K562 (cell line): ENCODE data around the gene AKT3. TPM values are rescaled to one million over a fixed set of nuclear protein-coding genes. Genes with fewer than 3 reads are reported as not detected.

Experiments
- E2F4 ChIP-seq: sonication (generic); formaldehyde crosslinking; IDR thresholded peaks from 2 replicates; pipeline ENCODE4 v1.8.0; 2022; ENCODE audit warnings: mild to moderate bottlenecking, low read depth, missing genetic modification reagents
- GTF2E2 ChIP-seq: fragments of 200-800 bp; sonication (Bioruptor generic); IDR thresholded peaks from 2 replicates; pipeline ENCODE4 v1.6.1; 2016; ENCODE audit warnings: missing genetic modification characterization, missing compliant biosample characterization
- MLX ChIP-seq, 2 experiments: fragments of 450-650 bp in 1 of 2; sonication (generic) in 1 of 2; formaldehyde crosslinking; conservative IDR thresholded peaks; 2 replicates each; pipeline versions ENCODE4 v1.4.0 to v1.8.1; 2020 to 2022; ENCODE audit warnings: mild to moderate bottlenecking in 1 of 2, missing genetic modification reagents in 1 of 2
- NFIC ChIP-seq: fragments of 450-650 bp; IDR thresholded peaks from 2 replicates; pipeline ENCODE4 v1.6.1; 2017; ENCODE audit warnings: mild to moderate bottlenecking, inconsistent platforms
- NFYB ChIP-seq: IDR thresholded peaks from 2 replicates; pipeline ENCODE4 v1.6.1; 2011; ENCODE audit warnings: mild to moderate bottlenecking, moderate library complexity; ENCODE audit not compliant: insufficient read length; ENCODE audit errors: extremely low read depth
- PYGO2 ChIP-seq: fragments of 450-650 bp; IDR thresholded peaks from 2 replicates; pipeline ENCODE4 v1.6.1; 2016; ENCODE audit warnings: mild to moderate bottlenecking, missing genetic modification characterization, moderate library complexity, missing compliant biosample characterization
- SAP30 ChIP-seq: fragments of 200-600 bp; sonication (generic); IDR thresholded peaks from 2 replicates; pipeline ENCODE4 v1.6.1; 2012; ENCODE audit warnings: borderline replicate concordance, low read depth, mild to moderate bottlenecking, moderate library complexity, low read length, control low read depth, inconsistent platforms; ENCODE audit not compliant: insufficient read depth, poor library complexity, severe bottlenecking
- TBL1XR1 ChIP-seq, 2 experiments: IDR thresholded peaks; 2 replicates each; pipeline ENCODE4 v1.6.1; 2012; ENCODE audit warnings: improper control_type of control experiment in 2 of 2, low read length in 2 of 2, mild to moderate bottlenecking in 1 of 2
- ZBTB11 ChIP-seq, 3 experiments: fragments of 200-800 bp in 1 of 3; fragments of 250-450 bp in 1 of 3; fragments of 450-650 bp in 1 of 3; sonication (Bioruptor Pico) in 1 of 3; sonication (Bioruptor generic) in 1 of 3; formaldehyde crosslinking in 1 of 3; IDR thresholded peaks; 2 replicates each; pipeline versions ENCODE4 v1.6.1 to v1.8.0; 2016 to 2022; ENCODE audit warnings: mild to moderate bottlenecking in 2 of 3, missing genetic modification characterization in 2 of 3, missing compliant biosample characterization in 1 of 3, moderate library complexity in 1 of 3
- ZBTB12 ChIP-seq: fragments of 250-450 bp; sonication (Bioruptor Pico); IDR thresholded peaks from 2 replicates; pipeline ENCODE4 v1.4.0; 2020
- ZNF655 ChIP-seq: fragments of 250-450 bp; sonication (Bioruptor Pico); IDR thresholded peaks from 2 replicates; pipeline ENCODE4 v1.5.0; 2021
- polyA plus RNA-seq, 8 experiments: library from polyadenylated mRNA; depleted of rRNA in 4 of 8; stranded (reverse) in 5 of 8; unstranded in 3 of 8; fragments of >200 nt; fragmentation: Nextera tagmentation in 2 of 8; fragmentation: Illumina TruSeq in 1 of 8; extraction: Ambion mirVana in 2 of 8; extraction: Trizol in 1 of 8; gene quantifications; 2 replicates each; pipeline versions ENCODE4 v1.2.1 to v1.2.3, GENCODE V29; 2011 to 2014; ENCODE audit warnings: inconsistent platforms in 1 of 8, missing spikeins in 1 of 8
- total RNA-seq, 7 experiments: library from RNA; depleted of rRNA in 6 of 7; stranded (reverse); fragments of >200 nt in 6 of 7; fragmentation: Illumina TruSeq in 2 of 7; extraction: Trizol in 2 of 7; gene quantifications; 2 replicates each; pipeline versions ENCODE4 v1.2.1 to v1.2.3, GENCODE V29; 2011 to 2021; ENCODE audit warnings: low replicate concordance in 1 of 7
- TF ChIP-seq, protein P1 (sequence below): fragments of 450-650 bp; IDR thresholded peaks from 2 replicates; pipeline ENCODE4 v1.6.1; 2016; ENCODE audit warnings: antibody characterized with exemption
- TF ChIP-seq, protein P2 (sequence below): IDR thresholded peaks from 3 replicates; pipeline ENCODE4 v1.6.1; 2011; ENCODE audit warnings: borderline replicate concordance, mild to moderate bottlenecking, moderate library complexity; ENCODE audit not compliant: insufficient read length; ENCODE audit errors: extremely low read depth

The AKT3 gene
- total and polyA plus RNA-seq, 9 of the 15 experiments (the other 6 are each of a cell fraction or from before 2014, with no cell fraction given), result 0.04 to 0.54 (median 0.18) TPM; not detected in 1

DNA sequence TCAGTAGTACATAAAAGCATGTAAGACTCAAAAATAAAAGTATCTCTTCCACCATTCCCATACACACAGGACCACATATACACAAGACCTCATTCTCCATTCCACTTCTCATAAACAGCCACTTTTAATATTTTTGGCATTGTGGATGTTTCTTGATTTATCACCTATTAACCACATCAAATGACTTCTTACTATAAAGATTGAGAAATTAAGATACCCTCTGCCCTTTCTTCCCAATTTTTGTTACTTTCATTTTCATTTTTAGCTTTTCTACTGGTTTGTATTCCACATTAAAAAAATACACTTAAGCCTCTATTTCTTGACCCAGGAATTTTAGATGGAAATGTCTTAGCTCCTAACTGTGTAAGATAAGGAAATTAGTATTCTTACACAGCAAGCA lies 22.8 kb downstream of the AKT3 start (continued):
- TF ChIP-seq E2F4 (CRISPR knock-in tag) (no peak), NFYB (no peak), PYGO2 (no peak), ZNF655 (CRISPR knock-in tag) (no peak), SAP30 (no peak), ZBTB11 (CRISPR knock-in tag; IDR thresholded peaks at IDR 0.05) (no peak), NFIC (no peak), GTF2E2 (tag) (no peak), MLX (CRISPR knock-in tag; conservative IDR thresholded peaks at IDR 0.05) (no peak), ZBTB12 (CRISPR knock-in tag) (no peak), TBL1XR1 (IDR thresholded peaks at IDR 0.05; ENCODE audit: low read length in 2 of 2) (no peak)
- TF ChIP-seq, protein P1, sequence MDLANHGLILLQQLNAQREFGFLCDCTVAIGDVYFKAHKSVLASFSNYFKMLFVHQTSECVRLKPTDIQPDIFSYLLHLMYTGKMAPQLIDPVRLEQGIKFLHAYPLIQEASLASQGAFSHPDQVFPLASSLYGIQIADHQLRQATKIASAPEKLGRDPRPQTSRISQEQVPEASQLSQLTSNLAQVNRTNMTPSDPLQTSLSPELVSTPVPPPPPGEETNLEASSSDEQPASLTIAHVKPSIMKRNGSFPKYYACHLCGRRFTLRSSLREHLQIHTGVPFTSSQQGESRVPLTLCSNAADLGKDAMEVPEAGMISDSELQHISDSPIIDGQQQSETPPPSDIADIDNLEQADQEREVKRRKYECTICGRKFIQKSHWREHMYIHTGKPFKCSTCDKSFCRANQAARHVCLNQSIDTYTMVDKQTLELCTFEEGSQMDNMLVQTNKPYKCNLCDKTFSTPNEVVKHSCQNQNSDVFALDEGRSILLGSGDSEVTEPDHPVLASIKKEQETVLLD, result no peak
- TF ChIP-seq, protein P2, sequence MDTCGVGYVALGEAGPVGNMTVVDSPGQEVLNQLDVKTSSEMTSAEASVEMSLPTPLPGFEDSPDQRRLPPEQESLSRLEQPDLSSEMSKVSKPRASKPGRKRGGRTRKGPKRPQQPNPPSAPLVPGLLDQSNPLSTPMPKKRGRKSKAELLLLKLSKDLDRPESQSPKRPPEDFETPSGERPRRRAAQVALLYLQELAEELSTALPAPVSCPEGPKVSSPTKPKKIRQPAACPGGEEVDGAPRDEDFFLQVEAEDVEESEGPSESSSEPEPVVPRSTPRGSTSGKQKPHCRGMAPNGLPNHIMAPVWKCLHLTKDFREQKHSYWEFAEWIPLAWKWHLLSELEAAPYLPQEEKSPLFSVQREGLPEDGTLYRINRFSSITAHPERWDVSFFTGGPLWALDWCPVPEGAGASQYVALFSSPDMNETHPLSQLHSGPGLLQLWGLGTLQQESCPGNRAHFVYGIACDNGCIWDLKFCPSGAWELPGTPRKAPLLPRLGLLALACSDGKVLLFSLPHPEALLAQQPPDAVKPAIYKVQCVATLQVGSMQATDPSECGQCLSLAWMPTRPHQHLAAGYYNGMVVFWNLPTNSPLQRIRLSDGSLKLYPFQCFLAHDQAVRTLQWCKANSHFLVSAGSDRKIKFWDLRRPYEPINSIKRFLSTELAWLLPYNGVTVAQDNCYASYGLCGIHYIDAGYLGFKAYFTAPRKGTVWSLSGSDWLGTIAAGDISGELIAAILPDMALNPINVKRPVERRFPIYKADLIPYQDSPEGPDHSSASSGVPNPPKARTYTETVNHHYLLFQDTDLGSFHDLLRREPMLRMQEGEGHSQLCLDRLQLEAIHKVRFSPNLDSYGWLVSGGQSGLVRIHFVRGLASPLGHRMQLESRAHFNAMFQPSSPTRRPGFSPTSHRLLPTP, result no peak
- TF ChIP-seq, all 486 proteins: peak for 0
